ACHN (cell line): Measurements from ENCODE around the gene CPXM1.
A peak's percentile ranks its signal among the peaks of the same experiment; 100 is the strongest.

Source experiments
- DNase-seq: peaks from one replicate; pipeline ENCODE4 v3.0.0-alpha.2; 2015
- in situ Hi-C: cut with HindIII; loops from 2 replicates; pipeline ENCODE4 v1.10.0; 2017; ENCODE audit warnings: low sequenced_read_pairs, low pct_ligation_motif_present, low pct_unique_long_range_greater_than_20kb

CPXM1 gene

DNA sequence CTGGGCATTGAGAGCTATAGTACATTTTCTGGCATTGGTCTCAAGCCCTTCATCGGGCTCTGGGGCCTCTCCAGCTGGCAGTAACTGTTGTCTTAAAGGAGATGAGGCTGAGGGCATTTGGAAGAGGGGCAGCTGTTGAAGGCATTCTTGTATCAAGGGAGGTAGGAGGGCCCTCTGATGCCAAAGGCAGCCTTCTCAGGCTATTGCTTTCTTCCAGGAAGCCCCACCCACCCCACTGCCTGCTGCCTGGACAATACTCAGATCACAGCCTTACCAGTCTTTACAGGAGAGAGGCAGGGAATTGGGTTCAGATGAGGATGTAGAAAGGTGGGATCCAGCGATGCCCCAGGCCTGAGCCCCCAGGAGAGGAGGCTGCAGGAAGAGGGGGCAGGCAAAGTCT is 46.0 kb downstream of the CPXM1 start:
- no peak for DNase-seq
- in situ Hi-C loops: no loop called here

DNA sequence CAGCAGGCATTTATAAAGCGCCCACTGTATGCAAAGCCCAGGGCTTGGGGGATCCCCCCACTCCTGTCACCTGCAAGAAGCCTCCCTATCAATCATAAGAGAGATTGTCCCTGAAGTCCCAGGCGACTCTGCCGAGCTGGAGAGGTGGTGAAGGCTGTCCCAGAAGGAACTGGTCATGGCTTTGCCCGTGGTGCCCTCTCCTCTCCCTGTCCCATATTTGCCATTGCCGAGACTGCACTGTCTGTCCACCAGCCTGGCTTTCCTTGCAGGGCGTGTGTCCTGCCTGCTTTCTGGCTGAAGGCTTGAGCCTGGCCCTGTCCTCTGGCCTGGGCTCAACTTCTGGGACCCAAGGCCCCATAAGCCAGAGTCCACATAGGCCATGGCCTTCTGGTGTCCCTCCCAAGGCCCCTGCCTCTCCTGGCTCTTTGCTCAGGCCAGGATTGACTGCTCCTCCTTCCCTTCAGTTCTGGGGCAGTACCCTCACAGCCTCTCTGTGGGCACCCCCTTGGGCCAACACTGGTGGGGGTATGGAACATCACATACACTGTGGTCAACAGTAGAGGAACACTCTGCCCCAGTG is 46.9 kb downstream of the CPXM1 start:
- no peak for DNase-seq
- in situ Hi-C loops: no loop called here

DNA sequence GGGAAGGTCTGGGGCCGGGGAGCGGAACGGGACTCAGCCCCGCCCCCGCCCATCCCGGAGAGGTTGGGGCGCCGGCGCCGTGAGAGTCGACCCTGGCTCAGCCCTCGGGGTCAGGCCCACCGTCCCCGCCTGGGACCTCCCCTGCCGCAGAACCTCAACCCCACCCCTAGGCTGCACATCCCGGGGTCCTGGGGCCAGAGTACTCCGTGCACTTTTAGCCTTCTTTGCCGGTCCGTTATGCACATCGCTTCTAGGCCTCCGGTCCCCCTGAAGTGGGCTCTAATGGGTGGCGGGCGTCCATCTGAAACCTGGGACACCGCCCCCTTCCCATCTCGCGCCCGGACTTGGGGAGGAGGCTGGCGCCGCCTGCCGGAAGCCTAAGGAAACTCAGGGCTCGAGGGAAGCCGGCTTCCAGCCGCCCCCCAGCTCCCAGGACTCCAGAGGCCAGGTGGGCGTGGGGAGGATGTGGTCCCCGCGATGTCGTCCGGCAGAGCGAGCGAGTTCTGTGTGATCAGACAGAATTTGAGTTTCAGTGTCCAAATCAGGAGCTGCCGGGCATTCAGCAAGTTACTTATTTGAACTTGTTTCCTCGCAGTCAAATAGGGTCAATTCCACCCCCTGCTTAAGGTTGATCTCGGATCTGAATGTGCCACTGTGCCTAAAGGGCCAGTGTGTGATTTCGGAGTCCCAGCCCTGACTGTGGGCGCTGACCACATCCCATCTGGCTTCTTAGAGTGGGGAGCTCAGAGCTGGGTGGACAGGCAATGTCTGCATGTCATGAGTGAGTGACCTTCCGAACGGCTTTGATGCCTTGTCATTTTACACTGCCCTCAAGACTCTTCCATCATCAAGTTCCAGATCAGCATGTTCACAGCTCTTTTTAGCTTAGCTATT is 47.6 kb downstream of the CPXM1 start:
- in situ Hi-C loops: no loop called here
- peak; percentile 64 for DNase-seq

DNA sequence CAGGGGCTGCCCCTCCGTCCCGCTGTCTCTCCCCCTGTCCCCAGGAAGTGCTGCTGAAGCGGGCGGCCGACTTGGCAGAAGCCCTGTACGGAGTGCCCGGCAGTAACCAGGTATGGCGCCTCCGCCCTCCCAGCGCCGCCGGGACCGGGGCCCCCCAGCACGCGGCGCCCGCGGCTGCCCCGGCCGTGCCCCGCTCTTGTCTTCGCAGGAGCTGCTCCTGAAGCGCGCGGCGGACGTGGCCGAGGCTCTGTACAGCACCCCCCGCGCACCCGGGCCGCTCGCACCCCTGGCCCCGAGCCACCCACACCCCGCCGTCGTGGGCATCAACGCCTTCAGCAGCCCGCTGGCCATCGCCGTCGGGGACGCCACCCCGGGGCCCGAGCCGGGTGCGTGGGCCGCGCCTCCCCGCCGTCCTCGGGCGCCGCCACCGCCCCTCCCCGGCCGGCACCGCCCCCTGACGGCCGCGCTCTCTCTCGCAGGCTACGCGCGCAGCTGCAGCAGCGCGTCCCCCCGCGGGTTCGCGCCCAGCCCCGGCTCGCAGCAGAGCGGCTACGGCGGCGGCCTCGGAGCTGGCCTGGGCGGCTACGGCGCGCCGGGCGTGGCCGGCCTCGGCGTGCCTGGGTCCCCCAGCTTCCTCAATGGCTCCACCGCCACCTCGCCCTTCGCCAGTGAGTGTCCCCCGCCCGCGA is 48.4 kb downstream of the CPXM1 start:
- in situ Hi-C loops: no loop called here
- peak; percentile 31 for DNase-seq

DNA sequence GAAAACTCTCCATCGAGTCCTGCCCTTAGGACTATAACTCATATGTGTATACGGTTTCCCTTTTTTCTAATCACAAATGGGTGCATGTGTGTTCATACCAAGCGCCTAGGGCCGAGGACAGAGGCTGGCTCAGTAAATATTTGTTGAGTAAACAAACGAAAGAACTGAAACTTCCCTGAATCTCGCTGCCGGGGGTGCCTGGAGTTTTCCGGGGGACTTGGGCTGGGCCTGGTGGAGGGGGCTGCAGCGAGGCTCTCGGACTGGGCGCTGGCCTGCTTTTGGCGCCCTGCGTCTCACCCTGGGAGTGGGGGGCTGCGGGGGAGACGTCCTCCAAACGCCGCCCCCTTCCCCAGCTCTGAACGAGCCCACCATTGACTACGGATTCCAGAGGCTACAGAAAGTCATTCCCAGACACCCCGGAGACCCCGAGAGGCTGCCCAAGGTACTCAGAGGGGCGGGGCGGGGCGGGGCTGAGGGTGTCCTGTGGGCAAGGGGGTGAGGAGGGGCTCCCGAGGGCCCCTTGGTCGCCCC is 49.0 kb downstream of the CPXM1 start:
- no peak for DNase-seq
- in situ Hi-C loops: no loop called here

DNA sequence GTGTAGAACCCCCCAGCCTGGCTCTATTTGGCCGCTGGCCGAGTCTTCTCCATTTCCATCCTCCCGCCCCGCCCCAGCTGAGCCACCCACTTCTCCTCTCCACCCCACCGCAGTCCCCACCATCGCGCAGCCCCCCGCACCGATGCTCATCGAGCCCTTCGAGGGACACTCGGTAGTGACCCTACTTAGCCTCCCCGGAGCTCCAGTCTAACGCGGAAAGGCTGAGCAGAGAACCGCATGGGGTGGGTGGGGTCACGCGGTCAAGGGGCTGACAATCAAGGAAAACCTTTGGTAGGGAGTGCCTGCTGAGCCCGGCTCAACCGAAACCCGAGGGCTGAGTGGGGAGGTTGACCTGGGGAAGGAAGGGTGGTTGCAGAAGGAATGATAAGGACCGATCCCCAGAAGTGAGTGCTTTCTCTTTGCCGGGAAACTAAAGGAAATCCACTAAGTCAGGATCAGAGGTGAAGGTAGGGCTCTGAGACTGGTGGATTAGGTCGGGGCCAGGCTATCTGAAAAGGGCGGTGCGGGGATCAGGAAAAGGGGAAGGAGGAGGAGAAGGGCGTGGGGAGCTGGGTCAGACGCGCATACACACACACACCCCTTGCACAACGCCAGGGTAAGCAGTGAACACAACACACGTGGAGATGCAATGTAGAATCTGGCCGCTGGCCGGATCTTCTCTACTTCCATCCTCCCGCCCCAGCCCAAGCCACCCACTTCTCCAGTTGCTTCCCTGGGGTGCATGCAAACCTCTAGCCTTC is 49.8 kb downstream of the CPXM1 start:
- DNase-seq: no peak
- in situ Hi-C loops: no loop called here

DNA sequence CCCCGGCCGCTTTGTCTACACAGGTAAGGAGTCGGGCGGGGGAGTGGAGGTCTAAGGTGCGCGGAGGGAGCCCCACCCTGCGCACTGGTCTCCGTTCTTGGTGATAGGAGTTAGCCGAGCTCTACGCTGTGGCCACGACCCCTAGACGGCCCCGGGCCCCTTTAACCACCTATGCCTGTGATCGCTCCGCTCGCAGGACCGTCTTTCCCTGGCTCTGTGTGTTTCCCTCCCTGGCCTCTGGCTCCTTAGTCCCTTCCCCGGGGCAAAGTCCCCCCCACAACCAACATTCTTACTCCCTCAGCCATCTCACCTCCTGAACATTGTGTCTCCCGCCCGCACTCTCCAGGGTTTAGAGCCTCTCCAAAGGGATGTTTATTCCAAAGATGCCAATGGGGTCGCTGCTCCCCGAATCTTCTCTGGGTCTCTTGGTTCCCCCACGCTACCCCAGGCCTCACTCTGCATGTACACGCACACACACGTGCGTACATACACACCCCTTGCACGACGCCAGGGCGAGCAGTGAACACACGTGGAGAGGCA is 50.4 kb downstream of the CPXM1 start:
- in situ Hi-C loops: no loop called here

DNA sequence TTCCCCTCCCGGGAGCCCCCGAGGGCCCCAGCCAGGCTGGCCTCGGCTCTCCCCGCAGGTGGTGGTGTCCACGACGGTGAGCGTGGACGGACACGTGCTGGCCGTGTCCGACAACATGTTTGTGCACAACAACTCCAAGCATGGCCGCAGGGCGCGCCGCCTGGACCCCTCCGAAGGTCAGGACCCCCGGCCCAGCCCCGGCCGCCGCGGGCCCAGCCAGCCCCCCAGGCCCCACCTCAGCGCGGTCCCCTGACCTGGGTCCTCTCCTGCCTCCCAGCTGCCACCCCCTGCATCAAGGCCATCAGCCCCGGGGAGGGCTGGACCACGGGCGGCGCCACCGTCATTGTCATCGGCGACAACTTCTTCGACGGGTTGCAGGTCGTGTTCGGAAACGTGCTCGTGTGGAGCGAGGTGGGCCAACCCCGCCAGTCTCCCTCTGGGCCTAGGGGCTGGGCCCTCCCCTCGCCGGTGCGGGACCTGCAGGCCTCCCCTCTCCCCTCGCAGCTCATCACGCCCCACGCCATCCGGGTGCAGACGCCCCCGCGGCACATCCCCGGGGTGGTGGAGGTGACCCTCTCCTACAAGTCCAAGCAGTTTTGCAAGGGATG is 51.0 kb downstream of the CPXM1 start:
- DNase-seq: no peak
- in situ Hi-C loops: no loop called here

More for the DNA sequence above, 50.4 kb downstream of the CPXM1 start:
- no peak for DNase-seq

DNA sequence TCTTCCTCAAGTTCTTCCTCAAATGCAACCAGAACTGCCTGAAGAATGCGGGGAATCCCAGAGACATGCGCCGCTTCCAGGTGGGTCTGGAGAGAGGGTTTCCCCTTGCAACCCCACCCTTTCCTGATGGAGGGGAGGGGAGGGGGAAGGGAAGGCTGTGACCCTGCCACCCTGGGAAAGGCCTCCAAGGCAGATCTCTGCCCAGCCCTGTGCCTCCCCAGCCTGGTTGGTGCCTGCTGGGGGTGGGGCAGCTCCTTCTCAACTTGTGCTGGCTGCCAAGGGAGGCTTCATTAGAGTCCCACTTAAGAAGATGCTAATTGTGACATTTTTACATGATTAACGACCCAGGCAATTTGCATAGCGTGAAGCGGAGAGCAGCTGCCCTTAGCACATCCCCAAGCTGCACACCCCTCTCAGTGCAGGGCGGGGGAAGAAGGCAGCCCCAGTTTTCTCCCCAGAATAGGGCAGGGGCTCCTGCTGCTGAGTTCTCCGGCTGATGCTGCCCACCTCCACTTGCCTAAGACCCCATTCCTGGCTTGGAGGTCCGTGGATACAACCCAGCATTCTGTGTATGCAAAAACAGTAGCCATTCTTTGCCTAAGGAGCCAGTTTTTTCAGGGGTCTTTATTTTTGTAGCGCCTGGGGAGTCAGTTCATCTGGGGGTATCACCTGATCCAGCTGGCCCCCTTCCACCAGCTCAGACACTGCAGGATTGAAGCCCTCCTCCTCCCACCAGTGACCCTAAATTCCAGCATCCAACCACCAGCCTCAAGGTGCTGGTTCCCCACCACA is 51.7 kb downstream of the CPXM1 start:
- in situ Hi-C loops: no loop called here
- DNase-seq: no peak

DNA sequence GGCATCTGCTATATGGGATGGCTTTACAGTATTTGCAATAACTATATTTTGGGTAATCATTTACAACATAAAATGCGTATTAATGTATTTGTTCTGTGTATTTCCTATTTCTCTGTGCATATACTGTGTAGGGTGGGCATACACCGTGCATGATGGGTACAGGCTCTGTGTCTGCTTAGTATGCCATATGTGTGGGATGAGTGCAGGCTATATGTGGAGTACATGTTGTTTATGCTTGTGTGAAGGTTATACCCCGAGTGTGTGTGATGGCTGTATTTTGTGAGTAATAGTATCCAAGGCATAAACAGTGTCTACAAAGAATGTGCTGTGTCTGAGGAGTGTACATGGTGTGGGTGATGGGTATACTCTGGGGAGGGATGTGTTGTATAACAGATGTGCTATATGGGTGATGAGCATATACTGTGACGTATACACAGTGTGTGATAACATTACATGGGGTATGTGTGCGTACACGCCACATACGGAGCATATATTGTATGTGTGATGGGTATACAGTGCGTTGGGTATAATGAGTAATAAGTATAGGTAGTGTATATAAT is 52.7 kb downstream of the CPXM1 start:
- DNase-seq: no peak
- in situ Hi-C loops: no loop called here

DNA sequence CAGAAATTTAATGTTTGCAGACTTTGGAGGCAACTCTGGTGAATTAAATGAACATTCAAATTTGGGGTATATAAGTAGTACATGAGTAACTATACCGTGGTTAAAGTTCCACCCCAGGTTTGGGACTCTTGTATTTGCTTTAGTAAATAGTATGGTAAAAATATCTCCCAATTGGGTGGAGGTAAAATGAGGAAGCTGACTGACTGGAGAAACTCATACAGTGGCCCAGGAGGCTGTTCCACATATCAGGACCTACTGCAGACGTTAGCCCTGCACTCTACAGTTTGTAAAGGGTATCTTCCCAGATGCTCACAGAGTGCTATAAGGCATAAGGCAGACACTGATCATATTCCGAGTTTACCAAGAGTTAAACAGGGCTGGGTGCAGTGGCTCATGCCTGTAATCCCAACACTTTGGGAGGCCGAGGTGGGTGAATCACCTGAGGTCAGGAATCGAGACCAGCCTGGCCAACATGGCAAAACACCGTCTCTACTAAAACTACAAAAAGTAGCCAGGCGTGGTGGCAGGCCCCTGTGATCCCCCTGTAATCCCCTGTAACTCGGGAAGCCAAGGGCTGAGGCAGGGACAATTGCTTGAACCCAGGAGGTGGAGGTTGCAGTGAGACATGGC is 53.7 kb downstream of the CPXM1 start:
- in situ Hi-C loops: no loop called here
- DNase-seq: no peak

DNA sequence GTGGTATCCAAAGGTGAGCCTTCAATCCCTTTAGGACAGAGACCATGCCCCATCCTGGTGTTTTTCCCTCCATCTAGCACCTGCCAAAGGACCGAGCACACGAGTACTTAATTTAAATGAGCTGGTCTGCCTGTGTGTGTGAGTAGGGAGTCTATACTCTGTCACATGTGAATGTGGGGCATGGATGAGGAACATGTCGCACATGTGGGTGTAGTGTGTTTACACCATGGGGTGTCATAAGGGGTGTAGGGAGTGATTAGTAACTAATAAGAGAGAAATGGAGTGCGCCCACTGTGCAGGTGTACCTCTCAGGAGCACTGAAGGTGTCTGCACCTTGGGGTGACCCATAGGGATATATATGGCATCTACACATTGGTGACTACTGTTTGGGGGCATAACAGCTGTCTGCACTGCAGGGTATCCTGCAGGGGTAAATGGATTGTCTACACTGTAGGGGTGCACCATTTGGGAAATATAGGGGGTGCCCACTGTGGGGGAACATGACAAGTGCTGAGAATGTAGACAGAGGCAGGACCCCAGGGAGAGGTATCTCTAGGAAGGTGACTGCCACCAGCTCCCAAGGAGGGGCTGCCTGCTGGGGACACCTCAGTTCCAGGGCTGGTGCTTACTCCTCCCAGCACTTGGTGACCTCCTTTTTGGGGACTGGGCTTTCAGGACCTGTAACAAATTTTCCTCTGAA is 54.3 kb downstream of the CPXM1 start:
- DNase-seq: no peak
- in situ Hi-C loops: no loop called here

DNA sequence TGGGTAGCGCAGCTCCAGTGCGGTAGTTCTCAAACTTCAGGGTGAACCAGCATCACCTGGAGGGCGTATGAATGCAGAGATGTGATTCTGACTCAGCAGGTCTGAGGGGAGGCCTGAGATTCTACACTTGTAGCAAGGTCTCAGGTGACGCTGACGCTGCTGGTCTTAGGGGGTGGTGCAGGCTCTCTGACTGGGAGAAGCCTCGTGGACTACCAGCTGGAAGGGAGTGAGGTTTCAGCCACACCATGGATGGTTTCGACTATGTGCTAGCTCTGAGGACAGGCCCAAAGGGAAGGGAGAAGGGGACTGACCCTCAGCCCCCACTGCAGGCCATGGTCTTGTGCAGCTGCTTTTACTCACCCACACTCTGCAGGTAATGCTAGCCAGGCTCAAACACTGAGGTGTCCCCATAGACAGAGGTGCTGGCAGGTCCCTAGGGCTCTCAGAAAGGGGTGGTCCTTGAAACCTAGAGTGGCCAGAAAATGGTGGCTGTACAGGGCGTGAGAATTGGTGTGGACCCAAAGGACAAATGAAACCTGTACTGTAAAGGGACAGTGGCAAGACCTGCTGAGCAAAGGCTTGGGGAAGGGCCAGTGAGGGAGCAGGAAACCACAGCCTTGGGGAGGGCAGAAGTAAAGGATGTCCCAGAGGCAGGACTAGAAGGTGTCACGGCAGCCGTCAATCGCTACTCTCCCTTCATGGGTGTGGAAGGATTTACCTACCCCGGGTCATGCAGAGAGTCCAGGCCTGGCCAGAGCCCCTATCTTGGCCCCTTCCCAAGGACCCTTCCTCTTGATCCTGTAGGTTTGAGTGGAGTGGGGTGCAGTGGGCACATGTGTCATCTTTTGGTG is 55.1 kb downstream of the CPXM1 start:
- in situ Hi-C loops: no loop called here
- DNase-seq: no peak
